CD14-positive monocyte (primary cell): ENCODE data around the gene TAAR8. TPM values are rescaled to one million over a fixed set of nuclear protein-coding genes. Genes with fewer than 3 reads are reported as not detected.

Experiments
- DNase-seq, 3 donors: peaks; one replicate each; pipeline ENCODE4 v3.0.0-alpha.2; 2011 to 2022
- H2AFZ ChIP-seq: 2 replicates; pipeline ENCODE4 v1.6.0; 2012; ENCODE audit warnings: mild to moderate bottlenecking, low read depth, low read length, inconsistent platforms; ENCODE audit not compliant: insufficient read depth, poor library complexity, severe bottlenecking
- H3K27ac ChIP-seq, 2 donors: 1 replicate in 1 of 2; 2 replicates in 1 of 2; pipeline ENCODE4 v1.5.1; 2012 to 2013; ENCODE audit warnings: low read length in 2 of 2, control low read depth in 1 of 2, inconsistent platforms in 1 of 2, low read depth in 1 of 2, mild to moderate bottlenecking in 1 of 2
- H3K27me3 ChIP-seq, 2 donors: one replicate each; pipeline versions ENCODE4 v1.6.0 to v1.6.1; 2011 to 2013; ENCODE audit warnings: low read length in 2 of 2; ENCODE audit not compliant: control insufficient read depth in 2 of 2, insufficient read depth in 2 of 2
- H3K36me3 ChIP-seq, 2 donors: replicated peaks in 1 of 2; 1 replicate in 1 of 2; 2 replicates in 1 of 2; pipeline versions ENCODE4 v1.5.1 to v1.6.1; 2012 to 2013; ENCODE audit warnings: low read length in 2 of 2, control low read depth in 1 of 2, inconsistent platforms in 1 of 2, mild to moderate bottlenecking in 1 of 2; ENCODE audit not compliant: insufficient read depth in 2 of 2, control insufficient read depth in 1 of 2
- H3K4me1 ChIP-seq, 2 donors: 1 replicate in 1 of 2; 2 replicates in 1 of 2; pipeline versions ENCODE4 v1.5.1 to v1.6.1; 2012 to 2013; ENCODE audit warnings: low read length in 2 of 2, control low read depth in 1 of 2, inconsistent platforms in 1 of 2, mild to moderate bottlenecking in 1 of 2, moderate library complexity in 1 of 2; ENCODE audit not compliant: insufficient read depth in 2 of 2, control insufficient read depth in 1 of 2
- H3K4me2 ChIP-seq: replicated peaks from 2 replicates; pipeline ENCODE3; 2012; ENCODE audit warnings: low read length, moderate library complexity, mild to moderate bottlenecking; ENCODE audit not compliant: poor library complexity, severe bottlenecking; ENCODE audit errors: extremely low read depth
- H3K4me3 ChIP-seq, 3 experiments: fragments of 200-600 bp in 1 of 3; sonication (generic) in 1 of 3; replicated peaks in 1 of 3; 1 replicate in 2 of 3; 2 replicates in 1 of 3; pipeline ENCODE4 v1.5.1; 2011 to 2013; ENCODE audit warnings: low read length in 3 of 3, mild to moderate bottlenecking in 3 of 3, control low read depth in 2 of 3, low read depth in 2 of 3, inconsistent platforms in 1 of 3, moderate library complexity in 1 of 3
- H3K79me2 ChIP-seq: 2 replicates; pipeline ENCODE4 v1.6.0; 2012; ENCODE audit warnings: mild to moderate bottlenecking, control low read depth, inconsistent platforms, low read length, moderate library complexity; ENCODE audit not compliant: insufficient read depth
- H3K9ac ChIP-seq: 2 replicates; pipeline ENCODE4 v1.6.0; 2017; ENCODE audit warnings: low read length, mild to moderate bottlenecking; ENCODE audit not compliant: insufficient read depth, poor library complexity, severe bottlenecking
- H3K9me3 ChIP-seq, 2 donors: replicated peaks in 1 of 2; 1 replicate in 1 of 2; 2 replicates in 1 of 2; pipeline versions ENCODE4 v1.5.1 to v1.6.1; 2012 to 2013; ENCODE audit warnings: low read length in 2 of 2, control low read depth in 1 of 2; ENCODE audit not compliant: control insufficient read depth in 1 of 2, insufficient read depth in 1 of 2
- H4K20me1 ChIP-seq: 2 replicates; pipeline ENCODE4 v1.6.0; 2012; ENCODE audit warnings: mild to moderate bottlenecking, low read length, control low read depth, moderate library complexity; ENCODE audit not compliant: insufficient read depth
- H3K27ac Mint-ChIP-seq, 7 donors: one replicate each; pipeline ENCODE4 v1.8.0; 2020; ENCODE audit warnings: mild to moderate bottlenecking in 7 of 7, mixed read lengths in 7 of 7, moderate library complexity in 6 of 7, inconsistent platforms in 2 of 7
- H3K27me3 Mint-ChIP-seq, 3 donors: one replicate each; pipeline ENCODE4 v1.8.0; 2021 to 2022; ENCODE audit warnings: low read depth in 3 of 3, mild to moderate bottlenecking in 3 of 3, mixed read lengths in 3 of 3, moderate library complexity in 3 of 3, inconsistent platforms in 1 of 3
- H3K36me3 Mint-ChIP-seq, 2 donors: one replicate each; pipeline ENCODE4 v1.8.0; 2020; ENCODE audit warnings: mixed read lengths in 2 of 2, inconsistent platforms in 1 of 2, mild to moderate bottlenecking in 1 of 2
- H3K4me1 Mint-ChIP-seq: one replicate; pipeline ENCODE4 v1.8.0; 2020; ENCODE audit warnings: mild to moderate bottlenecking, mixed read lengths
- H3K4me3 Mint-ChIP-seq, 2 donors: one replicate each; pipeline ENCODE4 v1.8.0; 2020; ENCODE audit warnings: mild to moderate bottlenecking in 2 of 2, mixed read lengths in 2 of 2, moderate library complexity in 1 of 2
- H3K9me3 Mint-ChIP-seq, 7 donors: one replicate each; pipeline ENCODE4 v1.8.0; 2020 to 2022; ENCODE audit warnings: mixed read lengths in 7 of 7, mild to moderate bottlenecking in 6 of 7, moderate library complexity in 6 of 7, inconsistent platforms in 2 of 7
- CTCF ChIP-seq: fragments of 200-600 bp; IDR thresholded peaks from one replicate; pipeline ENCODE4 v1.8.0; 2022; ENCODE audit warnings: antibody characterized with exemption, mild to moderate bottlenecking
- WGBS: methylation state at CpG from one replicate; pipeline ENCODE4 v1.1.5; 2013; ENCODE audit warnings: missing lambda C conversion rate; ENCODE audit not compliant: insufficient coverage; 5-methylcytosine and 5-hydroxymethylcytosine counted together
- intact Hi-C, 2 donors: fragments of 100-400 bp; cut with micrococcal nuclease; formaldehyde crosslinking; loops; one replicate each; pipeline versions ENCODE4 v1.15.0 to v1.15.1; 2023
- polyA plus RNA-seq, 3 donors: library from polyadenylated mRNA; depleted of rRNA in 1 of 3; unstranded in 2 of 3; stranded (reverse) in 1 of 3; fragments of 300-500 nt in 2 of 3; fragments of >200 nt in 1 of 3; fragmentation: Illumina TruSeq in 2 of 3; gene quantifications; 1 replicate in 2 of 3; 2 replicates in 1 of 3; pipeline ENCODE4 v1.2.3, GENCODE V29; 2012 to 2021

TAAR8 gene
- polyA plus RNA-seq, 3 donors: not detected

GRCh38 chr6:132524646-132525045, 27.8 kb upstream of the TAAR8 start:
- no peak overlapping the region for H3K27ac Mint-ChIP-seq
- no peak for TF ChIP-seq CTCF

GRCh38 chr6:132525866-132526265, 26.6 kb upstream of the TAAR8 start:
- Histone ChIP-seq H4K20me1 (no peaks in the 10 kb centered on the region), H3K9me3 (no peaks in the 10 kb centered on the region), H3K36me3 (no peaks in the 10 kb centered on the region), H3K4me1 (no peaks in the 10 kb centered on the region), H2AFZ (no peak overlapping the region), H3K4me2 (no peak overlapping the region), H3K27ac (no peak overlapping the region), H3K79me2 (no peaks in the 10 kb centered on the region), H3K27me3 (no peaks in the 10 kb centered on the region), H3K4me3 (no peak overlapping the region), H3K9ac (no peak overlapping the region)
- no peaks in the 10 kb centered on the region for H3K36me3 Mint-ChIP-seq
- no peaks in the 10 kb centered on the region for H3K9me3 Mint-ChIP-seq
- intact Hi-C loops: no loop called here
- H3K4me1 Mint-ChIP-seq: peaks cover 4% of the 10 kb centered on the region
- no peak for TF ChIP-seq CTCF
- no peak for DNase-seq
- peaks cover 0 to 5% (median 3%) of the 10 kb centered on the region in 3 donors for H3K27me3 Mint-ChIP-seq
- H3K4me3 Mint-ChIP-seq: no peak overlapping the region
- no peak overlapping the region for H3K27ac Mint-ChIP-seq
- WGBS: 0% methylated on average over 1 of the region's 4 CpGs

More at GRCh38 chr6:132524646-132525045, 27.8 kb upstream of the TAAR8 start:
- no peaks in the 10 kb centered on the region for H3K27me3 ChIP-seq
- Mint-ChIP-seq H3K4me1 (no peaks in the 10 kb centered on the region), H3K4me3 (no peak overlapping the region), H3K27me3 (peaks cover 0 to 5% (median 4%) of the 10 kb centered on the region in 3 donors), H3K36me3 (no peaks in the 10 kb centered on the region), H3K9me3 (no peaks in the 10 kb centered on the region)
- no peaks in the 10 kb centered on the region for H3K4me1 ChIP-seq
- H3K36me3 ChIP-seq: no peaks in the 10 kb centered on the region
- H3K4me3 ChIP-seq: no peak overlapping the region
- H3K9me3 ChIP-seq: no peaks in the 10 kb centered on the region
- no peak overlapping the region for H3K9ac ChIP-seq
- no peak overlapping the region for H3K27ac ChIP-seq
- H2AFZ ChIP-seq: no peak overlapping the region
- no peaks in the 10 kb centered on the region for H4K20me1 ChIP-seq
- no peak overlapping the region for H3K4me2 ChIP-seq
- intact Hi-C loops: no loop called here
- 100% methylated on average over 5 of the region's 5 CpGs for WGBS
- H3K79me2 ChIP-seq: no peaks in the 10 kb centered on the region
- no peak for DNase-seq
